ENCODE measurements around the gene FHAD1.

Gene FHAD1

GRCh38 chr1:15405106-15405850, 158.3 kb downstream of the FHAD1 start:
- peak in 1 of 2 donors; percentile 33 for DNase-seq

- peak in 1 of 2 donors; percentile 10 for DNase-seq
Measured at GRCh38 chr1:15406614-15407559, 159.9 kb downstream of the FHAD1 start.

GRCh38 chr1:15407580-15407979, 160.6 kb downstream of the FHAD1 start:
- peak in 1 of 2 donors; percentile 30 for DNase-seq

- no peak for DNase-seq
Measured at GRCh38 chr1:15408890-15409387, 161.9 kb downstream of the FHAD1 start.

- peak; percentile 95 for DNase-seq
Measured at GRCh38 chr1:15409388-15410222, 162.6 kb downstream of the FHAD1 start, which contains the start of gene EFHD2. EFHD2 (plus strand) TSS chr1:15409888; CDS start chr1:15409972, 84 bp downstream.

GRCh38 chr1:15410223-15410883, 163.3 kb downstream of the FHAD1 start:
- DNase-seq, result peak in 1 of 2 donors; percentile 36

- no peak for DNase-seq
Measured at GRCh38 chr1:15410884-15411245, 163.8 kb downstream of the FHAD1 start.

GRCh38 chr1:15411593-15412137, 164.6 kb downstream of the FHAD1 start:
- DNase-seq, result peak; percentile 67 to 82

GRCh38 chr1:15412175-15412800, 165.3 kb downstream of the FHAD1 start:
- DNase-seq, result peak; percentile 63 to 65

- no peak for DNase-seq
Measured at GRCh38 chr1:15412843-15413242, 165.8 kb downstream of the FHAD1 start.

GRCh38 chr1:15413563-15414444, 166.8 kb downstream of the FHAD1 start:
- no peak for DNase-seq

GRCh38 chr1:15414445-15414983, 167.5 kb downstream of the FHAD1 start:
- DNase-seq, result no peak

GRCh38 chr1:15417059-15417934, 170.3 kb downstream of the FHAD1 start:
- DNase-seq, result peak; percentile 76 to 77

- no peak for DNase-seq
Measured at GRCh38 chr1:15418806-15419515, 171.9 kb downstream of the FHAD1 start.

GRCh38 chr1:15420853-15421465, 173.9 kb downstream of the FHAD1 start:
- DNase-seq, result no peak

GRCh38 chr1:15422871-15423270, 175.8 kb downstream of the FHAD1 start:
- DNase-seq, result no peak

GRCh38 chr1:15423355-15424077, 176.5 kb downstream of the FHAD1 start:
- no peak for DNase-seq
